ENCODE data around the gene FN1.
"Not testable (repeated sequence)": the region's sequence is repeated elsewhere in the genome, so short reads cannot be mapped to it uniquely, and the experiment has no call there.

FN1 gene

DNA sequence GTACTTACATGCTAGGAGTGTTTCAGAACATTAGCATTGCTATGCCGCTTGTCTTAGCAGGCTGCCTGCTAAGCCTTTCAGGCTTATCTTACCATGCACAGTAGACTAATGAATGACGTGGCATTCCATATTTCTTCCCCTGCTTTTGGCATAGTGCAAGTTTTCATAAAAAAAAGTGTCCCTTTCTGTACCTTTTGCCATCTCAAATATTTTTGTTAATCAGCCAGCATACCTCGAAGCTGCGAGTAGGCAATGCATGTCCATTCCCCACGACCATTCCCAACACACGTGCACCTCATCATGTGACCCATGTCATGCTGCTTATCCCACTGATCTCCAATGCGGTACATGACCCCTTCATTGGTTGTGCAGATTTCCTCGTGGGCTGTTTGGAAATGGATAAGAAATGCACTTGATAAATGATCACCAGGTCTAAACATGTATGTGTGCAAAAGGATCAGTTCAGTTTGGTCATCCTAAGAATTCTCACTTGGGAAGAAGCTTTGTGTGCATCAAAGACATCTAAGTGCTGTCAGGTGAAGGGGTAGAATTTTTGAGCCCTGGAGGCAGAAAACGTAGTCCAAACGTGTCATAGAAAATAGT is 13.9 kb downstream of the FN1 start:
- DNase-seq, result no peak

DNA sequence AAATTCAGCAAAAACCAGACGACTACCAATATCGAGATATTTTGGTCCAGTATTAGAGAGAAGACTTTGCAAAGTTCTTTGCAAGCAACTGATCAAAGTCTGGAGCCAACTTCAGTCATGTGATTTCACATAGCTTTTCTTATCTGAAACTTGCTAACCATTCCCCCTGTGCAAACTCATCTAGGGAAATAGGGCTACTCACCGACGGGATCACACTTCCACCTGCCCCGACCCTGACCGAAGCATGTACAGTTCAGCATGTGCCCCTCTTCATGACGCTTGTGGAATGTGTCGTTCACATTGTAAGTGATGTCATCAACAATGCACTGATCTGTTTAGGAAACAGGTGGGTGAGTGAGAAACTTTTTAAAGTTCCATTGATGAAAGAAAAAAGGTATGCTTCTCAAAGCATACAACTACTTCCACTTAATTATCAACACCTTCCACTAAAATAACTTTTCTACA is 15.4 kb downstream of the FN1 start:
- DNase-seq, result no peak

DNA sequence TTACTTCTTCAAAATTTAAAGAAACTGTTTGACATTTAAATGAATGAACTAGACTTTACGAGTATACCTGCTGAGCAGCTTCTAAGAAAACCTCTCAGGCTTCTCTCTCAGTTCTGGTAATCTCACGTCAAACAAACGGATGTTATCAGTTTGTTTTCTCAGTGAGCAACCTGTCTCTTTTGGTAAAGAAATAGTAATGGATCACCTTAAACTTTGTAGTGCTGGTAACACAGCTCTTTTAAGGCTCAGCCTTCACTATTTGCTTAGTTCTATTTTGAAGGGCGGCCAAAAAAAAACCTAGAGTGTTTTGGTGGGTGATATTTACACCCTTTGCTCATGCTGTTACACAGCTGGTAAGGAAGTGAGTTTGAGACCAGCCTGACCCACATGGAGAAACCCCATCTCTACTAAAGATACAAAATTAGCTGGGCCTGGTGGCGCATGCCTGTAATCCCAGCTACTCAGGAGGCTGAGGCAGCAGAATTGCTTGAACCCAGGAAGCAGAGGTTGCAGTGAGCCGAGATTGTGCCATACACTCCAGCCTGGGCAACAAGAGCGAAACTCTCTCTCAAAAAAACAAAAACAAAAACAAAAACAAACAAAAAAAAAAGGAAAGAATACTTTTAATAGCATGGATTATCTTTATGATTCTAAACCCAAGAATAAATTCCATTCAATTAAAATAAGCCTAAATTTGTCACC is 15.9 kb downstream of the FN1 start:
- DNase-seq, result no peak

DNA sequence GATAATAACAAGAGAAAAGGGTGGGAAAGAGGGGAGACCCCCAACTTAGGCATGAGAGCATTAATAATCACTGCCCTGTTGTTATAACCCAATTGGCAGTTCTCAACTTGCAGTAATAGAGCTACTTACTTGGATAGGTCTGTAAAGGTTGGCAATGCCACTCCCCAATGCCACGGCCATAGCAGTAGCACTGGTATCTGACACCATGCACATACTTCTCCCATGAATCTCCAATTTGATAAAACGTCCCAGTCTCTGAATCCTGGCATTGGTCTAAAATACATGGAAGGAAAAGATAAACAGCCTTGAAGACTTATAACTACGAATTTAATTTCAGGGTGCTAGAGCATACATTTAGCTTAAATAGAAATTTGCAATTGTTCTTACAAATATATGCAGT is 16.8 kb downstream of the FN1 start:
- no peak for DNase-seq

DNA sequence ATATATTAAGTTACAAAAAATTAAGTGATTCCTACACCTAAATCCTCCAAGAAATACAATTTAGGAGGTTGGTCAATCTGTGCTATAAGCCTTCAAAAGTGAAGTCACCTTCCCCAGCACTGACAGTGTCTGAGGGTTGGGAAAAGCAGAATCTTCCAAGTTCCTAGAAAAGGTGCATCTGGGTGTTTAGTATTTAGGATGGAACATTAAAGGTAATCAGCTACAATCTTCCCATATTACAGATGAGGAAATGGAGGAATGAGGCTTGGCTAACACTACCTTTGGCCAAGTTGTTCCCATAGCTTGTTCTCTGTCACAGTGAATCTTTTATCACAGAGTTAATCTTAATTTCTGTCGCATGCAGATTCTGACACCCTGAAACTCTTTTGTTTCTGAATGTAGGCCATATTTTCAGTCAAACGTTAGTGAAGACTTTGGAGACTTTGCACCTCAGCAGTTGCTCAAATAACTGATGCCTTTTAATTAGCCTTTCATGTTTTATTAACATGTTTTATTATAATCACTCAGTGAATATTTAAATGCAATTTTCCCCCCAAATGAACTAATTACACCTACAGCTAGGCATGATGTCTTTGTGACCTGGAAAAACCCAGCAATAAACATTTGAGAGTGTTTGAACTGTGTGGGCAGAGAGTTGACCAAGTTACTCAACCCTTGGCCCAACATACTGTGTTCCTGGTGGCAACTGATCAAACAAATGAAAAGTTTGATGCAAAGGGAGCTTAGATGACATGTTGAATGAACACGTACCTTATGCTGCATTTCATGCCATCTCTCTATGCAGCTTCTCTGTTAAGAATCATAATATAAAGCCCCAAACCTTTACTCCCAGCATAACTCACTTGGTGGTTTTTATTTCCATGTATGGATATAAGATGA is 17.6 kb downstream of the FN1 start:
- no peak for DNase-seq

DNA sequence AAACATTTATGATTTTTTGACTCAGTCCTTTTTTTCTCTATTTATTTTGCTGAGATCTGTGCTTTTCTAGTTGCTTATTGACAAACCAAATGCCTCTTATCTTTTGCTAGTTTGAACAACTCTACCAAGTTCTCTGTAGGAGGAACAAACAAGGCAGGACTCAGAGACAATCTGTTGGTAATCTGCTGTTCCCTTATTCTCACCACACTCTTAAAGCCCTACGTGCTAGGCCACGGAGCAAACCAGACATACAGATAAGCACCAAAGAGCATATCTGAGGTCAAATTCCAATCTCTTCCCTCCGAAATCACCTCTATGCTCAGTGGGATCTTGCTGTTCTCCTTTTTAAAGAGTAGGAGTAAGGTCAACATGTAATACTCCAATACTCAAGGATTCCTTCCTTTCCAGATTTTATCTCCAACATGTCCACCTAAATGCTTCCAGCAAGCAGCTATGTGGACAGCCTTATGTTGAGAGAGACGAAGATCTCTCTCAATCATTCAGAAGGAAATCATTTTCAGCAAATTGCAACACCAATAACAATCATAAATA is 18.4 kb downstream of the FN1 start:
- no peak for DNase-seq

DNA sequence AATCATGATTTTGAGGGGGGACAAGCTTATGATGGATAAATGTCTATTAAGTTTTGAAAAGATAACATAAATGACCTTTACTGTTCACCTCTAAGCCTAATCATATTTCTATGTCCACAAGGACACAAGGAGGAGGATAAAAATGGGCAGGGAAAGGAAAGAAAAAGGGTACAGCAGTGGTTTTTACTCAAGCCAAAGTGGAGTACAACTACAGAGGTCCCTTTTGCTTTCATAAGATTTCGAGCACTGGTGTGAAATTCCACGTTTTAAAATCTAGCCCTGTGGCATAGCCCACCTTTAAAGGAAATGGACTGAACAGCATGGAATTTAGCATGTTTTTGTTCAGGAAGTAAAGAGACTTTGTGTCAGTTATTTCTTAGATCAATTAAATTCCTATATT is 19.2 kb downstream of the FN1 start:
- no peak for DNase-seq

DNA sequence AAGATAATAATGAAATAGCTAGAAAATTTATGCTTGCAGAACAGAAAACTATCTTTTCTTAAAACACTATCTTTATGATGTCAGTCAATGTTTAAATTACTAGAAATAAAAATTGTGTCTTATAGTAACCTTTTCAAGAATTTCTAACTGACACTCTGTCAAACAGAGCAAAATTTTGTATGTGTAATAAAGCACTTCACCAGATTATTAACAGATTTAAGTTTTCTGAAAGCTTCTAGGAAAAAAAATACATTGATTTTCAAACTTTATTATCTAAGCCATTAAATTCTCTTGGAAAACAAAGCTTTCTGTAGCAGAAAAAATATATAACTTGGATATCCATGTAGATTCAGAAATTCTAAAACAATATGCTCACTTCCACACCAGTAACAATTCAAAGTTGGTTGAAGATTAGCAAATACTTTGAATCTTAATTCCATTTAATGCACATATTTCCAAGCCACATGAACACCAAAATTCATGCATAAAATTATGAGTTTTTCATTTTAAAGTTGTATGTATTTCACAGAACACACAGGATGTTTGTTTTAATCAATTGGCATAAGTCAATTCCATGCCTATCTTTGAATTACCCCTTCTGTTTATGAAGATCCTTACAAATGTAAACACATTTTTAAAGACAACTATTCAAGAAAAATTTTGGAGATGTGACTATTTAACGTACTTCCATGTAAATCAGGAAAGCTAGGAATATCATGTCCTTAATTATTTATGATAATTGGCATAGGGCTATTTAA is 19.9 kb downstream of the FN1 start:
- DNase-seq, result no peak

DNA sequence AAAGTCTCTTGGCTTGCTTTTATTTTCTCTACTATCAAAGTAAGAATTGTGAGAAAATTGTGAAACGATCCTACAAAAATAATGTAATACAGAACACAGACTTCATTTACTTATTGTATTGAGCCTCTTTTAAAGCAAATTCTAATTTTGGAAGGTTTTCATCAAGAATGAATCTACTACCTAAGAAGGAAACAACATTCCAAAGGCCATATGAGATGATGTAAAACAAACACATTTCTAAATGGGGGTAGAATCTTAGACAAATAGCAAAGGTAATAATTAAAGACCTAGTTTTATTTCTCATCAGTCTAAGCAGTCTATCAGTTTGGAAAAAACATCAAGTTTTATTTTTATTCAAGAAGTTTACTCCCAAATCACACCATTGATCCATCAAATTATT is 20.6 kb downstream of the FN1 start:
- DNase-seq, result no peak

DNA sequence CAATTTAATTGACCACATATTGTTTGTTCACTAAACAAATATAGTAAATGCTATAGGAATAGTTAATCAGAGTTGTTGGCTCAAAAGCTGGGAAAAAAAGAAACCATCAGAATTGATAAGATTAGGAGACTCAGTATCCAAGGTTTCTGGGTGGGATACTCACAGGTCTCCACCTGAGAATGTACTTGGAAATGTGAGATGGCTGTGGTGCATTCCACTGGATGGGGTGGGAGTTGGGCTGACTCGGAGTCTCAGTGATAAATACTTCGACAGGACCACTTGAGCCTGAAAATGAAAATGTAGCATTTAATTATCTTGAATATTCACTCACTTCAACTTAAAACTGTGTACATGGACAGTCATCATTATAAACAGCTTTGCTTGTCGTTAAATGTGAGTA is 21.2 kb downstream of the FN1 start:
- no peak for DNase-seq

DNA sequence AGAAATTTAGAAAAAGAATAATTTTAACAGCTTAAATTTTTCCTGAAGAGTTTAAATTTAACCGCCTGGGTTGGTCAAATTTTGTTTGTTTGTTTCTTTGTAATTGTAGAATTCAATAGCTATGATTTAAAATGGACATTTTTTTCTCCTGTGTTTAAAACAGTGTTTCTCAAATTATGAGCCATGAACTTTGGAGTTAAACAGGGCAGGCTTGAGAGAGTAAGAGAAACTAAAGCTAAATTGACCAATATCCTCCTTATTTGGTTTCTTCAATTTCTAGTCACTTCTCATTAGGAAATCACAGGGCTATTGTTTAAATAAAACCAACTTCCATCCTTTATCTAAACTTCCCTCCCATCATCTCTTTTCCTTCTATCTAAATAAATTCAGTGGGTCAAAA is 21.9 kb downstream of the FN1 start:
- DNase-seq, result no peak

DNA sequence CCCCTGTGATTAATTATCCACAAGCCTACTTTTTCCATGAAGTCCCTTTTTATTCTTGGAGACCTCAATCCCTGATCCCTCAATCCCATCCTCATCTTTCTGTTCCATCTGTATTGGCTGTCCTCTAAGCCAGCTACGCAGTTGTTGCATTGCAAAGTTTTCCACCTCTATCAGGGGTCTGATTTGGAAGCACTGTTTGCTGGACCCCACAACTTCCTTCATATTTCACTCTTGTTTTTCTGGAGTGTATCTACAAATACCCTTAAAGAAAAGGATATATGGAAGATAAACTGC is 22.4 kb downstream of the FN1 start:
- no peak for DNase-seq

DNA sequence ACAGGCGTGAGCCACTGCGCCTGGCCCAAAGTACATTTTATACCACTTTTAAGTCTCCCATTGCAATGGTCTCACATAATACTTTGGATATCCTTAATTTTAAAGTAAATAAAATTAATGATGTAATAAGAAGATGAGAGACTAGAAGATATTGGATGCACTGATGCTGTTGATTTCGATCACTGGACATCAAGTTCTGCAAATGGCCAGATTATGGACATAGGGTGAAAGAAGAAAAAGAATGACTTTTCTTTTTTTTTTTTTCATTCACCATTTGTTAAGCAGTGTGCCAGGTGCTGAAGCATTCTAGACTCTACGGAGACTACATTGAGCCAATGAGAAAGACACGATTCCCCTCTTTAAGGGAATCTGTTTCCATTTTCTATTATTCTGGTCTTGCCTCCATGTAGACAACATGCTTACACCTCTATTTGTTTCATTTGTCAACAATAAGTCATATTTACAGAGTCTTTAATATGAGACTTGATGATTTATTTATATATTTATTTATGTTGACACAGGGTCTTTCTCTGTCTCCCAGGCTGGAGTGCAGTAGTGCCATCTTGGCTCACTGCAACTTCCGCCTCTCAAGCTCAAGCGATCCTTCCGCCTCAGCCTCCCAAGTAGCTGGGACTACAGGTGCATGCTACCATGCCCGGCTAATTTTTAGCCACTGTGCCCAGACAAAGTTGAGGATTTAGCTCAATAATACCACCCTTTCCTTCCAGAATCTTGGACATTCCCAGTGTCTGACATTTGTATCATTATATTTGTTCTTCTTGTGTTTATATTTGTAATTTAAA is 23.7 kb downstream of the FN1 start:
- no peak for DNase-seq

DNA sequence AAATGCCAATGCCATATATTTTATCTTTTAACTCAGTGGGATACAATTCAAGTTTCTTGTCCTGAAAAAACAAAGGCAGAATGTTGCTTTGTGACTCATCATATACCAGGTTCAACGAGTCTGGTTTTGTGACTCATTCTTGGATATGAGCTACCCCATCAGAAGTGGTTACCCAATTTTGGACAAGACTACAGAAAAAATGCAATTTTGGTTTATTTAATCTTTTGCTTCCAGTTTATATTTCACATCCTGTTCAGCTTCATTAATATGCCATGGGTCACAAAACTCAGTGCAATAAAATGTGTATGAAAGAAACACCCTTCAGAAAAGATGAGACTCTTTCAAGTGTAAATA is 25.0 kb downstream of the FN1 start:
- DNase-seq, result no peak

DNA sequence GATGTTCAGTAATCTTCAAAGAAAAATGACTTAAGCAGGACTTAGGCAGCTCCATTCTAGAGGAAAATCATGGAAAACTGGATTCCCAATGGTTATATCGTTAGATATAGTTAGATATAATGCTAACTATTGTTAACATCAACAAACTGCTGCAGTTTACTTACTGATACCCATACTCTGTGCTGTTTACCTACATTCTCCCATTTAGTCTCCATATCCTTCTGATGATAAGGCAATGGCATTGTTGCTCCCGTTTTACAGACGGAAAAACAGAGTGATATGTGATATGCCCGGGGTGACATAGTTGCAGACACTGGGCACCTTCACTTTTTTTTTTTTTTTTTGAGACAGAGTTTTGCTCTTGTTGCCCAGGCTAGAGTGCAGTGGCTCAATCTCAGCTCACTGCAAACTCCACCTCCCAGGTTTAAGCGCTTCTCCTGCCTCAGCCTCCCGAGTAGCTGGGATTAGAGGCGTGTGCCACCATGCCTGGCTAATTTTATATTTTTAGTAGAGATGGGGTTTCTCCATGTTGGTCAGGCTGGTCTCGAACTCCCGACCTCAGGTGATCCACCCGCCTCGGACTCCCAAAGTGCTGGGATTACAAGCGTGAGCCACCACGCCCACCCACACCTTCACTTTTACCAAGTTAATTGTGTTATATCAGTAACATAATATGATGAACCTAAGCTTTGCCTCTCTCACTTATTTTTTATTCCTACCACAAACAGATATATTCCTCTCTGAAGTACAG is 25.5 kb downstream of the FN1 start:
- DNase-seq, result not testable (repeated sequence)

DNA sequence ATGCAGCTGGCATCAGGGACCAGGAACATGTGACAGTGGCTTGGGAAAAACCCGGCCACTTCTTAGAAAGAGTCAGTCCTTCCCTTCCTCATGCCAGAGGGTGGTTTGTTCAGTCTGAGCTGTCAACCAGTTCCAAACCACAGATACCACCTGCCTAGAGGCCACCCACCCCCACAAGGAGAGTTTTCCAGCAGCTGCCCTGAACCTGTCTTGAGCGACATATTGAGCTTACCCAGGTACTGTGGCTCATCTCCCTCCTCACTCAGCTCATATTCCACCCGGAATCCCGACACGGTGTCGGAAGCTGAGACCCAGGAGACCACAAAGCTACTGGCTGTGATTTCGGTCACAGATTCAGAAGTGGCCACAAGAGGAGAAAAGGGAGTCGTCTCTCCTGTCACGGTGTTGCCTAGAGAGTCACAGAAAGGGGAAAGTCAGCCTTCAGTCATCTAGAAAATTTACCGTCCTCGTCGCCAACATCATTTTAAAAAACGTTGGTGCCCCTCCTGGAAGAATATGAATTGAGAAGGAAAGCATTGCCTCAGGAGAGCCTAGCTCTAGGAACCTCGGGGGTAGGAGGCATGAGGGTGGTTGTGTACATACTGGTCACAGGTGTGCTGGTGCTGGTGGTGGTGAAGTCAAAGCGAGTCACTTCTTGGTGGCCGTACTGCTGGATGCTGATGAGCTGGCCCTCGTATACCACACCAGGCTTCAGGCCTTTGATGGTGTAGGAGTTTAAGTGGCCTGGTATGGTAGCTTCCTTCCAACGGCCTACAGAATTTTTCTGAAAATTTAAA is 26.3 kb downstream of the FN1 start:
- DNase-seq, result no peak

DNA sequence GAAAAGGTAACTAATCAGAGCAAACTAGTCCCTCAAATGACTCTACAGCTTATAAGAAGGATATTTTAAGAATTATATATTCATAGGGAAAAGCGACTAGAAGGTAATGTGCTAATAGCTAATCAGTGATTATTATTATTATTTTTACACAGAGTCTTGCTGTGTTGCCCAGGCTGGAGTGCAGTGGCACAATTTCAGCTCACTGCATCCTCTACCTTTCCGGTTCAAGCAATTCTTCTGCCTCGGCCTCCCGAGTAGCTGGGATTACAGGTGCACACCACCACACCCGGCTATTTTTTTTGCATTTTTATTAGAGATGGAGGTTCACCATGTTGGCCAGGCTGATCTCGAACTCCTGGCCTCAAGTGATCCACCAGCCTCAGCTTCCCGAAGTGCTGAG is 27.4 kb downstream of the FN1 start:
- not testable (repeated sequence) for DNase-seq

DNA sequence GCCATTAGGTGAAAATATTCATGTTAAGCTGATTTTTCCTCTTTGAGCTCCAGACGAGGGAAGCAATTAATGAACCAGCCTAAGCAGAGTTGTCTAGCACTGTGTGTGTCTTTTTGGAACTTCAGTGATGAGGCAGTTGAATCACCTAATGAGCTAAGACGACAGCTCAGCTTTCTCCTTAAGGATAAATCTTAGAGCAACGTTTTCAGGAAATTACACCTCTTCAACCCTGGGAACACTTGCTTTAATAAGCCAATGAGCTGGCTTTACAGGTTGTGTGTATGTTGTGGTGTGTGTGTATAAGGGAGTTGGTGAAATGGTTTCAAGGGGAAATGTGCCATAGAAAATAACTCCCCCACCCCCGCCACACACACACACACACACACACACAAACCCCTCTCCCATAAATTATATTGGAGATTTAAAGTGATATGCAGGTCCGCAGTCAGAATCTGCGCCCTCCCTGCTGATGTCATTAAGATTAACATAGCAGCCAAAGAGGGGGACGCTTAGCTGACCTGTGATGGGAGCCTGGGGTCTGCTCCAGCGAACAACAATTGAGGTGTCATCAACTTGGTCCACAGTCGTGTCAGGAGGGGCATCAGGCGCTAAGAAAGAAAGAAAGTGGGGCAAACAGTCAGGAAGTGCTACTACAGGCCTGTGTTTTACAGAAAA is 28.1 kb downstream of the FN1 start:
- DNase-seq, result no peak

DNA sequence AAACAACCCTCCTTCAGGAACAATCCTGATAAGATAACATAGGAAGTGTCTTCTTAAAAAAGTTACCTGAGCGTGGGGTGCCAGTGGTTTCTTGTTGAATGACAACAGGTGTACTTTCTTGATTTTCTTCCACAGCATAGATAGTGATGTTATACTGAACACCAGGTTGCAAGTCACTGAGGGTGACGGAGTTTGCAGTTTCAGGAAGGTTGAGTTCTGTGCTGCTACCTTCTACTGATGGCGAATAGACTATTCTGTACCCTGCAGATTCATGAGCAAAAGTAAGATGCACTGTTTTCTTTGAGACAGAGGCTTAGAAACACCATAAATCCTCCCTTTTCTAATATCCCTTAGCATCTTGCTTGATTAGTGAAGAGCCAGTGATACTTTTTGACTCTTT is 28.8 kb downstream of the FN1 start:
- DNase-seq, result no peak

Data from activated CD4-positive, CD25-positive, alpha-beta regulatory T cell (primary cell).